ENCODE measurements around the gene ACBD6. TPM values are rescaled to one million over a fixed set of nuclear protein-coding genes. Genes with fewer than 3 reads are reported as not detected.

The ACBD6 gene
- total RNA-seq, 2 donors from 2014 or later, result 18.3 to 24.6 TPM

GRCh38 chr1:180387413-180387812, 115.0 kb downstream of the ACBD6 start:
- DNase-seq (no peak), ATAC-seq (no peak)
- intact Hi-C loops (cut with DNase I), result no loop called here

GRCh38 chr1:180386745-180387367, 115.5 kb downstream of the ACBD6 start:
- DNase-seq, result no peak

GRCh38 chr1:180385144-180385543, 117.2 kb downstream of the ACBD6 start:
- intact Hi-C loops (cut with DNase I), result no loop called here
- no peak for DNase-seq
- no peak for ATAC-seq

More at GRCh38 chr1:180386745-180387367, 115.5 kb downstream of the ACBD6 start:
- ATAC-seq, result no peak
- intact Hi-C loops (cut with DNase I), result no loop called here

- ATAC-seq (no peak), DNase-seq (no peak)
- intact Hi-C loops (cut with DNase I), result no loop called here
Observed at GRCh38 chr1:180384286-180385005, 117.9 kb downstream of the ACBD6 start.

GRCh38 chr1:180382326-180383115, 119.9 kb downstream of the ACBD6 start:
- intact Hi-C loops (cut with DNase I), result no loop called here
- no peak for ATAC-seq
- no peak for DNase-seq

- intact Hi-C loops (cut with DNase I), result no loop called here
- no peak for ATAC-seq
- DNase-seq, result no peak
Observed at GRCh38 chr1:180381184-180381580, 121.2 kb downstream of the ACBD6 start.

- intact Hi-C loops (cut with DNase I), result no loop called here
- DNase-seq, result no peak
- no peak for ATAC-seq
Observed at GRCh38 chr1:180380259-180381183, 121.9 kb downstream of the ACBD6 start.

- no peak for DNase-seq
- ATAC-seq, result no peak
- intact Hi-C loops (cut with DNase I), result no loop called here
Observed at GRCh38 chr1:180376800-180377199, 125.6 kb downstream of the ACBD6 start.

GRCh38 chr1:180376253-180376652, 126.1 kb downstream of the ACBD6 start:
- intact Hi-C loops (cut with DNase I), result no loop called here
- DNase-seq (no peak), ATAC-seq (no peak)

GRCh38 chr1:180372728-180373127, 129.6 kb downstream of the ACBD6 start:
- no peak for ATAC-seq
- DNase-seq, result no peak
- intact Hi-C loops (cut with DNase I), result no loop called here

- no peak for ATAC-seq
- intact Hi-C loops (cut with DNase I), result no loop called here
- DNase-seq, result no peak
Observed at GRCh38 chr1:180370597-180370996, 131.8 kb downstream of the ACBD6 start.

- ATAC-seq, result no peak
Observed at GRCh38 chr1:180370188-180370587, 132.2 kb downstream of the ACBD6 start.

GRCh38 chr1:180369061-180369460, 133.3 kb downstream of the ACBD6 start:
- no peak for ATAC-seq
- intact Hi-C loops (cut with DNase I), result no loop called here
- DNase-seq, result no peak

More at GRCh38 chr1:180370188-180370587, 132.2 kb downstream of the ACBD6 start:
- no peak for DNase-seq
- intact Hi-C loops (cut with DNase I), result no loop called here

- intact Hi-C loops (cut with DNase I), result no loop called here
- no peak for DNase-seq
- no peak for ATAC-seq
Observed at GRCh38 chr1:180366371-180367068, 135.9 kb downstream of the ACBD6 start.

- no peak for DNase-seq
- intact Hi-C loops (cut with DNase I), result no loop called here
- no peak for ATAC-seq
Observed at GRCh38 chr1:180365039-180365438, 137.3 kb downstream of the ACBD6 start.

- DNase-seq (no peak), ATAC-seq (no peak)
- intact Hi-C loops (cut with DNase I), result no loop called here
Observed at GRCh38 chr1:180363246-180363995, 139.0 kb downstream of the ACBD6 start.

GRCh38 chr1:180360333-180361075, 141.9 kb downstream of the ACBD6 start:
- intact Hi-C loops (cut with DNase I), result no loop called here
- no peak for ATAC-seq

More at GRCh38 chr1:180360333-180361075, 141.9 kb downstream of the ACBD6 start:
- DNase-seq, result no peak

Data from left cardiac atrium (tissue), 4 donors.